AG10803 (cell line): ENCODE results near the gene FGG.
A peak's percentile ranks its signal among the peaks of the same experiment; 100 is the strongest.

Source experiments
- DNase-seq: peaks from one replicate; pipeline ENCODE4 v3.0.0; 2010; ENCODE audit warnings: low read depth
- H3K4me3 ChIP-seq: 2 replicates; pipeline ENCODE4 v1.5.1; 2011; ENCODE audit warnings: mild to moderate bottlenecking, low read length, control low read depth
- CTCF ChIP-seq: conservative IDR thresholded peaks from 2 replicates; pipeline ENCODE4 v1.5.1; 2011; ENCODE audit warnings: mild to moderate bottlenecking, low read length, control low read depth, inconsistent platforms

FGG gene

GRCh38 chr4:154622598-154622997 is 10.1 kb upstream of the FGG start:
- DNase-seq, result peak; percentile 37
- peak; percentile 50 for TF ChIP-seq CTCF
- H3K4me3 ChIP-seq, result no peak overlapping the region

- no peak for DNase-seq
- TF ChIP-seq CTCF, result no peak
- H3K4me3 ChIP-seq, result no peak overlapping the region
Observed at GRCh38 chr4:154620111-154620510, 7.7 kb upstream of the FGG start.

- peak; percentile 61 for TF ChIP-seq CTCF
- peak; percentile 22 for DNase-seq
- no peak overlapping the region for H3K4me3 ChIP-seq
Observed at GRCh38 chr4:154618708-154619315, 6.4 kb upstream of the FGG start.

GRCh38 chr4:154617820-154618317 is 5.4 kb upstream of the FGG start:
- H3K4me3 ChIP-seq, result no peak overlapping the region
- TF ChIP-seq CTCF, result no peak
- no peak for DNase-seq

- TF ChIP-seq CTCF, result no peak
- DNase-seq, result no peak
- H3K4me3 ChIP-seq, result no peak overlapping the region
Observed at GRCh38 chr4:154616731-154617130, 4.3 kb upstream of the FGG start.

GRCh38 chr4:154616287-154616686 is 3.8 kb upstream of the FGG start:
- H3K4me3 ChIP-seq, result no peak overlapping the region
- no peak for TF ChIP-seq CTCF
- no peak for DNase-seq

GRCh38 chr4:154615211-154615610 is 2.8 kb upstream of the FGG start:
- DNase-seq, result no peak
- no peak for TF ChIP-seq CTCF
- no peak overlapping the region for H3K4me3 ChIP-seq
